ENCODE results near the gene POLE2.
"Not testable (repeated sequence)": the region's sequence is repeated elsewhere in the genome, so short reads cannot be mapped to it uniquely, and the experiment has no call there.

Gene POLE2
- 1.8 to 5.1 reads per million in 2 donors for total RNA-seq

- peak; percentile 53 for DNase-seq
Observed at GRCh38 chr14:49687942-49688700, at the start of gene POLE2. Gene POLE2, minus strand, starts transcription at chr14:49688214. Its CDS starts 11 bp downstream, at chr14:49688203.

GRCh38 chr14:49735669-49736068 lies 47.7 kb upstream of the POLE2 start:
- DNase-seq = not testable (repeated sequence)

- DNase-seq = no peak
Observed at GRCh38 chr14:49733836-49734235, 45.8 kb upstream of the POLE2 start.

DNA sequence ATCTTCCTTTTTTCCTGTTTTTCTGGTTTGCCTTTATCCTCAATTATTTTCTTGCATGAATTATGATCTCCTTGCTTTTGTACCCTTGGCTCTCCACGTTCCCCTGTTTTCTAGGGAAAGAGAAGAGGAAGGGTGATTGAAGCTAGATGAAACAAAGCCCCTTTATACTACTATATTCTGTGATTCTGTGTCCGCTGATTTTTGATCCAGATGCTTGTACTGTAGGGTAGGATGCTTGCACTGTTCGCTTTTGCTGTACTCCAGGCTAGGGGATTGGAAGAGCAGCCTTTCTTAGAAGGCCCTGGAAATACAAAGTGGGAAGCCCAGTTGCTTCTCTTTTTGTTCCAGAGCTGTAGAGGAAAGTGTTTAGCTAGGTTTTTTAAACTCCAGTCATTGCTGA lies 44.9 kb upstream of the POLE2 start:
- DNase-seq = no peak

DNA sequence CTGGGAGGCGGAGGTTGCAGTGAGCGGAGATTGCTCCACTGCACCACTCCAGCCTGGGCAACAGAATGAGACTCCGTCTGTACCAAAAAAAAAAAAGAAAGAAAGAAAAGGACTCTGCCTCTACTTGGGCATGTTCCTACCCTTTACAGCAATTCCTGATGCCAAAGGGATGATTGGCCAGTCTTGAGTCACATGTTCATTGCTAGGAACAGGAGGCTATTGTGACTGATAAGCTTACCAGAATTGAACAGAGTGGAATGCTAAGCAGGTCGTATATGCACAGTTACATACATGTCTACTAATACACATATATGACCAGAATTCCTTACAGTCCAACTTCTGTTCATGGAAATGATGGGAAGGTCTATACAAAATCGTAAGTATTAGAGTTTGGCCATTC lies 39.2 kb upstream of the POLE2 start:
- DNase-seq = no peak

DNA sequence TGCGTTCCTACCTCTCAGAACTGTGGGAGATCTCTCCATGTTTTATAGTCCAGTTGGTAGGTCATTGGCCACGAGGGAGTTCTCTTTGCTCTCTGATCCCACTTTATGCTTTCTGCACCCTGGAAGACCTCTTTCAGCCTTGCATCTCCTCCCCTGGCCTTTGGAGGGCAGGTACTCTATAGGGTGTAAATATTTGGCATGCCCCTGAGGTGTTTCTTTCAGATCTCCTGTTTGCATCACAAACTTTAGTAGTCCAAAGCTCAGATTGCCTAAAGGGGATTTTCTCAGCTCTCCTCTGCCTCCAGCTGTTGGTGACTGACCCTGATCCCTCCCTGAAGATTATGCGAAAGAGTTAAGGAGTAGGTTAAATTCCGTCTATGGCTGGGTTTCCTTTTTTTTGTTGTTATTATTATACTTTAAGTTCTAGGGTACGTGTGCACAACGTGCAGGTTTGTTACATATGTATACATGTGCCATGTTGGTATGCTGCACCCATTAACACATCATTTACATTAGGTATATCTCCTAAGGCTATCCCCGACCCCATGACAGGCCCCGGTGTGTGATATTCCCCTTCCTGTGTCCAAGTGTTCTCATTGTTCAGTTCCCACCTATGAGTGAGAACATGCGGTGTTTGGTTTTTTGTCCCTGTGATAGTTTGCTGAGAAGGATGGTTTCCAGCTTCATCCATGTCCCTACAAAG lies 33.9 kb upstream of the POLE2 start:
- DNase-seq = not testable (repeated sequence)

DNA sequence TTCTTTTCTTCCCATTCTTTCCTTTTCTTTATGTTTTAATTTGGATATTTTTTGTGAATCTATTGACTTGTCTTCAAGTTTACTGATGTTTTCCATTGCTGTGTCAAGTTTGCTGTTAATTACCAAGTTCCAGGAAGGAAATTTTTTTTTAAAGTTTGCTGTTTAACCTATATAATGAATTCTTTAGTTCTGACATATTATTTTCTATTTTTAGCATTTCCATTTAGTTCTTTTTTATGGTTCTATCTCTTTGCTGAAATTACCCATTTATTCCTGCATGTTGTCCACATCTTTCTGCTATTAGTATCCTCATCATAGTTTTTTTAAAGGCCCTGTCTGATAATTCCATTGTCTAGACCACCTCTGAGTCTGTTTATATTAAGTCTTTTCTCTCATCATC lies 32.7 kb upstream of the POLE2 start:
- no peak for DNase-seq

DNA sequence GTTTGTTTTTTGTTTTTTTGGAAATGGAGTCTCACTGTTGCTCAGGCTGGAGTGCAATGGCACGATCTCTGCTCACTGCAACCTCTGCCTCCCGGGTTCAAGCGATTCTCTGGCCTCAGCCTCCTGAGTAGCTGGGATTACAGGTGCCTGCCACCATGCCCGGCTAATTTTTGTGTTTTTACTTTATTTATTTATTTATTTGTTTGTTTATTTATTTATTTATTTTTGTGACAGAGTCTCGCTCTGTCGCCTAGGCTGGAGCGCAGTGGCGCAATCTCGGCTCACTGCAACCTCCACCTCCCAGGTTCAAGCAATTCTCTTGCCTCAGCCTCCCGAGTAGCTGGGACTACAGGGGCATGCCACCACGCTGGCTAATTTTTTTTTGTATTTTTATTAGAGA lies 23.0 kb upstream of the POLE2 start:
- DNase-seq = not testable (repeated sequence)

GRCh38 chr14:49704471-49704870 lies 16.5 kb upstream of the POLE2 start:
- DNase-seq = not testable (repeated sequence)

DNA sequence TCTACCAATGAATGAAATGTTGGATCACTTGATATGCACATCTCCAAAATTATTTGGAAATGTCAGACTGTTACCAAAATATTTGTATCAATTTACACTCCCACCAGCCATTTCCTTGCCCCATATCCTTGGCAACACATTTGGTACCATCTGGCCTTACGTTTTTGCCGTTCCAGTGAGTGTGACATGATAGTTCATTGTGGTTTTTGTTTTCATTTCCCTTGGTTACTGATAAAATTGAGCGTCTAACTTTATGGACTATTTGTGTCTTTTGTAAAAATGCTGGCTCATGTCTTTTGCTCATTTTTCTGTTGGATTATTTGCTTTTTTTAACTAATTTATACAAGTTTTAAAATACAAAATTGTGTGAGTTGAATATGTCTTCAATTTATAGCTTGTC lies 16.0 kb upstream of the POLE2 start:
- no peak for DNase-seq

DNA sequence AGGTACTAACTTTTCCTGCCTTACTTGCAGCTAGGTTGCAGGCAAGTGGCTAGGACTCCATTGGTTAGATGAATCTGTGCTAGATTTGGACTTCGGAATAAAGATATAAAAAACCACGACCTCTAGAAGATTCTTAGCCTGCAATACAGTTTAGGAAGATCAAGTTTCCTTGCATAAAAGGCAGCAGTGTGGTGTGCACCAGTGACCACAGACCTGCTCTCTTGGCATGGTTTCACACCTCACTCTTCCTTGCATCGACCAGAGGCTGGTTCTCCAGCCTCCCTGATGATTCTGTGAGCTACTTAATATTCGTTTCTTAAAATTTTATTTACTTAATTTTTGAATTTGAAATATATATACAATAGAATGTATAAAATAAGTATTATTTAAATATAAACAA lies 14.7 kb upstream of the POLE2 start:
- no peak for DNase-seq

GRCh38 chr14:49693735-49694124 lies 5.7 kb upstream of the POLE2 start:
- not testable (repeated sequence) for DNase-seq

- DNase-seq = peak; percentile 70
Observed at GRCh38 chr14:49692811-49693734, 5.1 kb upstream of the POLE2 start, which contains the start of gene KLHDC1. Gene KLHDC1, plus strand, starts transcription at chr14:49693120. Its CDS starts 75 bp downstream, at chr14:49693195.

- DNase-seq = no peak
Observed at GRCh38 chr14:49692193-49692757, 4.3 kb upstream of the POLE2 start.

- DNase-seq = no peak
Observed at GRCh38 chr14:49691031-49691430, 3.0 kb upstream of the POLE2 start.

DNA sequence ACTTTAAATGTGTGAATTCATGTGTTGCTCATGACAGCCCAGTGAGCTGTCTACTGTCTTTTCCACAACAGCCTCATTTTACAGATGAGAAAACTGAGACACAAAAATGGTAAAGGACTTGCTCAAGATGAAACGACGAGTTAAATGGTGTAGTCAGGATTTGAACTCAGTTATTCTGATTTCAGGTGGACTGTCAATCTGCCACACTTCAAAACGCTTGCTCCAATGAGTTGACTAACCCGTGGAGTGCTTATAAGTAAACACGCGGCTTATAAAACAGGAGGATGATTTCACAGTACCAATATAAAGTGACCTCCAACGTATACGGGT lies 652 bp upstream of the POLE2 start:
- no peak for DNase-seq

GRCh38 chr14:49686425-49686824 lies 1.6 kb downstream of the POLE2 start:
- DNase-seq = no peak

GRCh38 chr14:49679271-49679670 lies 8.7 kb downstream of the POLE2 start:
- DNase-seq = no peak

GRCh38 chr14:49677643-49678042 lies 10.4 kb downstream of the POLE2 start:
- no peak for DNase-seq

DNA sequence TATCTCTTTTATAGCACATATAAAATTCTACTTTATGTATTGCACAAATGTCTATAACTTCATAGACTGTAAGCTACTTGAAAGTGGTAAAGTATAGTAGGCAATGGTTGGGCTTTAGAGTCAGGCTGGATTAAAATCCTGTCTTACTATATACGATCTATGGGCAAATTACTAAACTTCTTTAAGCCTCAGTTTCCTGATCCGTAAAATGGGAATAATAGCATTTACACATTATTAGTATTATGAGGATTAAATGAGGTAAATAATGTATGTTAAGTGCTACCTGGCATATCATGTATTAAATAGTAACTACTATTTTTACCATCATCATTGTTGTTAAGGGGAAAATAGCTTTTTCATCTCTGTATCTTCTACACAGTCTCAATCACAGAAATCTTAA lies 14.4 kb downstream of the POLE2 start:
- DNase-seq = no peak

GRCh38 chr14:49670475-49670874 lies 17.5 kb downstream of the POLE2 start:
- DNase-seq = no peak

DNA sequence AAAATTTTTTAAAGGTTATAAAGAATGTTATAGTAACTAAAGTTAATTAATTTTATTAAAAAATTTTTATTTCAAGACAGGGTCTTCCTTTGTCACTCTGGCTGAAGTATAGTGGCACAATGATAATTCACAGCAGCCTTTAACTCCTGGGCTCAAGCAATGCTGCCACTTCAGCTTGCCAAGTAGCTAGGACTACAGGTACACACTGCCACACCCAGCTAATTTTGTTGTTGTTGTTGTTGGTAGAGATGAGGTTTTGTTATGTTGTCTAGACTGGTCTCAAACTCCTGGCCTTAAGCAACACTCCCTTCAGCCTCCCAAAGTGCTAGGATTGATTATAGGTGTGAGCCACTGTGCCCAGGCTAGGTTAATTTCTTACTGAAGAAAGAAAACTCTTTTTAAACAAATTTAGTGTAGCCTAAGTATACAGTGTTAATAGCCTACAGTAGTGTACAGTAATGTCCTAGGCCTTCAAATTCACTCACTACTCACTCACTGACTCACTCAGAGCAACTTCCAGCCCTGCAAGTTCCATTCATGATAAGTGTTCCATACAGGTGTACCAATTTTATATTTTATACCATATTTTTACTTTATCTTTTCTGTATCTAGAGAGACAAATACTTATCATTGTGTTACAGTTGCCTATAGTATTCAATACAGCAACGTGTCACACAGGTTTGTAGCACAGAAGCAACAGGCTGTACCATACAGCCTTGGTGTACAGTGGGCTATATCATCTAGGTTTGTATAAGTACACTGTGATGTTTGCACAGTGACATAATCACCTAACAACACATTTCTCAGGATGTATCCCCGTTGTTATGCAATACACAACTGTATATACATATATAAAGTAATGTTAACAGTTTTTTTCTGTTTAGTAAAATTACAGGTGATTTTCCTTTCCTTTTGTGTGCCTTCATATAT lies 28.2 kb downstream of the POLE2 start:
- no peak for DNase-seq
